SU-DHL-6 (cell line): ENCODE data around the gene RAPGEF5.

Source experiments
- H2AFZ ChIP-seq: fragments of 200-600 bp; sonication (generic); 2 replicates; pipeline ENCODE4 v1.6.1; 2014; ENCODE audit warnings: low read depth, mild to moderate bottlenecking, moderate library complexity, mixed read lengths, antibody characterized with exemption, low read length; ENCODE audit not compliant: severe bottlenecking
- H3F3A ChIP-seq: fragments of 200-600 bp; shearing (Covaris generic); 2 replicates; pipeline ENCODE4 v1.6.0; 2016; ENCODE audit warnings: antibody characterized with exemption, mild to moderate bottlenecking; ENCODE audit not compliant: insufficient read depth
- H3K27ac ChIP-seq: fragments of 200-600 bp; sonication (generic); 2 replicates; pipeline ENCODE4 v1.5.1; 2016; ENCODE audit warnings: low read depth, mild to moderate bottlenecking, low read length, moderate library complexity, mixed read lengths
- H3K27me3 ChIP-seq: fragments of 200-600 bp; sonication (generic), shearing (Covaris generic); 2 replicates; pipeline ENCODE4 v1.6.0; 2014; ENCODE audit warnings: mild to moderate bottlenecking, low read length
- H3K36me3 ChIP-seq: fragments of 200-600 bp; sonication (generic); 2 replicates; pipeline ENCODE4 v1.6.1; 2014; ENCODE audit warnings: mild to moderate bottlenecking, low read length, mixed read lengths
- H3K4me2 ChIP-seq: fragments of 300-600, 200-600 bp; shearing (Covaris generic), sonication (generic); 2 replicates; pipeline ENCODE4 v1.6.0; 2014; ENCODE audit warnings: low read length, low read depth, mild to moderate bottlenecking; ENCODE audit not compliant: poor library complexity, severe bottlenecking
- H3K4me3 ChIP-seq: fragments of 200-600 bp; sonication (generic); 2 replicates; pipeline ENCODE4 v1.5.1; 2014; ENCODE audit warnings: antibody characterized with exemption, low read length, mild to moderate bottlenecking, mixed read lengths; ENCODE audit not compliant: insufficient read depth, poor library complexity, severe bottlenecking
- H3K79me2 ChIP-seq: fragments of 200-600 bp; sonication (generic); 2 replicates; pipeline ENCODE4 v1.6.1; 2014; ENCODE audit warnings: mild to moderate bottlenecking, low read length, moderate library complexity; ENCODE audit not compliant: insufficient read depth
- H3K9ac ChIP-seq: fragments of 200-600 bp; sonication (generic); 2 replicates; pipeline ENCODE4 v1.7.0; 2014; ENCODE audit warnings: mild to moderate bottlenecking, low read length
- H3K9me2 ChIP-seq: fragments of 200-600 bp; sonication (generic); replicated peaks from 2 replicates; pipeline ENCODE4 v1.6.1; 2014; ENCODE audit warnings: low read length; ENCODE audit not compliant: insufficient read depth
- H3K9me3 ChIP-seq: fragments of 200-600 bp; sonication (generic); 2 replicates; pipeline ENCODE4 v1.6.1; 2014; ENCODE audit warnings: low read length, mixed read lengths; ENCODE audit not compliant: insufficient read depth
- H4K20me1 ChIP-seq: fragments of 200-600 bp; sonication (generic); 2 replicates; pipeline ENCODE4 v1.6.1; 2014; ENCODE audit warnings: low read depth, mild to moderate bottlenecking, antibody characterized with exemption, low read length, moderate library complexity, mixed read lengths
- EZH2phosphoT487 ChIP-seq: fragments of 200-600 bp; sonication (generic), shearing (Covaris generic); conservative IDR thresholded peaks from 2 replicates; pipeline ENCODE4 v1.6.1; 2018; ENCODE audit warnings: mild to moderate bottlenecking, antibody characterized with exemption, low read length, moderate library complexity, mixed read lengths
- TF ChIP-seq, protein P1 (sequence below): fragments of 200-600 bp; sonication (generic); IDR thresholded peaks from one replicate; pipeline ENCODE4 v1.5.1; 2017; ENCODE audit warnings: antibody characterized with exemption, mild to moderate bottlenecking, low read length, moderate library complexity; ENCODE audit not compliant: insufficient read depth, poor library complexity, severe bottlenecking

Gene RAPGEF5

GRCh38 chr7:22262538-22262937 lies 94.4 kb downstream of the RAPGEF5 start:
- TF ChIP-seq EZH2phosphoT487 = no peak
- TF ChIP-seq, protein P1, sequence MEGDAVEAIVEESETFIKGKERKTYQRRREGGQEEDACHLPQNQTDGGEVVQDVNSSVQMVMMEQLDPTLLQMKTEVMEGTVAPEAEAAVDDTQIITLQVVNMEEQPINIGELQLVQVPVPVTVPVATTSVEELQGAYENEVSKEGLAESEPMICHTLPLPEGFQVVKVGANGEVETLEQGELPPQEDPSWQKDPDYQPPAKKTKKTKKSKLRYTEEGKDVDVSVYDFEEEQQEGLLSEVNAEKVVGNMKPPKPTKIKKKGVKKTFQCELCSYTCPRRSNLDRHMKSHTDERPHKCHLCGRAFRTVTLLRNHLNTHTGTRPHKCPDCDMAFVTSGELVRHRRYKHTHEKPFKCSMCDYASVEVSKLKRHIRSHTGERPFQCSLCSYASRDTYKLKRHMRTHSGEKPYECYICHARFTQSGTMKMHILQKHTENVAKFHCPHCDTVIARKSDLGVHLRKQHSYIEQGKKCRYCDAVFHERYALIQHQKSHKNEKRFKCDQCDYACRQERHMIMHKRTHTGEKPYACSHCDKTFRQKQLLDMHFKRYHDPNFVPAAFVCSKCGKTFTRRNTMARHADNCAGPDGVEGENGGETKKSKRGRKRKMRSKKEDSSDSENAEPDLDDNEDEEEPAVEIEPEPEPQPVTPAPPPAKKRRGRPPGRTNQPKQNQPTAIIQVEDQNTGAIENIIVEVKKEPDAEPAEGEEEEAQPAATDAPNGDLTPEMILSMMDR = no peak
- Histone ChIP-seq H3K27me3 (no peaks in the 10 kb centered on the region), H2AFZ (no peak overlapping the region), H3K9me2 (no peaks in the 10 kb centered on the region), H3K9ac (no peak overlapping the region), H3K36me3 (no peaks in the 10 kb centered on the region), H3K9me3 (no peaks in the 10 kb centered on the region), H3K79me2 (no peaks in the 10 kb centered on the region), H3K27ac (no peak overlapping the region), H3F3A (no peaks in the 10 kb centered on the region), H3K4me2 (no peak overlapping the region), H3K4me3 (no peak overlapping the region), H4K20me1 (no peaks in the 10 kb centered on the region)

DNA sequence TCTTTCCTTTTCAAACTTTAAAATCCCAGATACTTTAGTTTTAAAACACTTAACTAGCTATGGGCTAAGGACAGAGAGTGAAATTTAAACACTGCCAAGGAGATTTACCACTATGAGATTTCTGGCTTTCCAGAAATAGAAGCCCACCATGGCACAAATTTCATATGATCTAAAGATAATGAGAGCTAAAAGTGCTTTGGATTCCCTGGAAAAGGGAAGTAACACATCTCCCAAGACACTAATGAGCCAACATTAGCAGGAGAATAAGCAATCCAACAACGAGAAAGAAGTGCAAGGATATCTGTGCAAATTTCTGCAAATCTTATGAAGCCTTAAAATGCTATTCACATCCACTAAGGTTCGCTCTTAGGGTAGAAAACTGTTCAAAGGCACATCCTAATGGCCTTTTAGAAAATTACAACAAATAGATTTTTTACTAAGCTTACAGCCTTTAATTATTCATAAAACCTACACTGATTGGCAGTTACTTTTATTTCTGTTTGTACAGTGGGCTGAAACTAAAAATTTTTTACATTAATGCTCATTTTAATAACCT lies 100.3 kb downstream of the RAPGEF5 start:
- Histone ChIP-seq H4K20me1 (no peaks in the 10 kb centered on the region), H3K9me3 (no peaks in the 10 kb centered on the region), H3K27ac (no peak overlapping the region), H3K4me3 (no peak overlapping the region), H2AFZ (no peak overlapping the region), H3K27me3 (no peaks in the 10 kb centered on the region), H3K9me2 (no peaks in the 10 kb centered on the region), H3K9ac (no peak overlapping the region), H3K36me3 (no peaks in the 10 kb centered on the region), H3K79me2 (no peaks in the 10 kb centered on the region), H3F3A (no peaks in the 10 kb centered on the region), H3K4me2 (no peak overlapping the region)
- no peak for TF ChIP-seq EZH2phosphoT487
- TF ChIP-seq, protein P1 = no peak

GRCh38 chr7:22255834-22256233 lies 101.1 kb downstream of the RAPGEF5 start:
- H3K9me3 ChIP-seq = no peaks in the 10 kb centered on the region
- no peak overlapping the region for H3K9ac ChIP-seq
- H3K9me2 ChIP-seq = no peaks in the 10 kb centered on the region
- no peak for TF ChIP-seq EZH2phosphoT487
- TF ChIP-seq, protein P1 = no peak
- no peaks in the 10 kb centered on the region for H4K20me1 ChIP-seq
- no peaks in the 10 kb centered on the region for H3K27me3 ChIP-seq
- no peaks in the 10 kb centered on the region for H3K79me2 ChIP-seq
- H3K4me3 ChIP-seq = no peak overlapping the region
- no peak overlapping the region for H3K4me2 ChIP-seq
- no peaks in the 10 kb centered on the region for H3K36me3 ChIP-seq
- H2AFZ ChIP-seq = no peak overlapping the region
- no peaks in the 10 kb centered on the region for H3F3A ChIP-seq
- no peak overlapping the region for H3K27ac ChIP-seq
